Endothelial cell of umbilical vein (primary cell): ENCODE results near the gene TMEM14A. TPM values are rescaled to one million over a fixed set of nuclear protein-coding genes. Genes with fewer than 3 reads are reported as not detected.

Source experiments
- BruUV-seq: library from RNA; stranded (reverse); fragments of 400-500 nt; replicated peaks from 2 replicates; lab custom pipeline; 2021; lab: Mats Ljungman, UMichigan
- CTCF ChIA-PET: fragments of 300-600, 350-600 bp; sonication (Branson Sonifier 250); formaldehyde crosslinking; loops from one replicate; lab custom pipeline; 2021; ENCODE audit warnings: antibody characterized with exemption, inconsistent platforms; lab: Charles Lee
- POLR2A ChIA-PET: fragments of 300-600, 350-600 bp; sonication (Branson Sonifier 250); formaldehyde crosslinking; loops from one replicate; lab custom pipeline; 2021; ENCODE audit warnings: antibody characterized with exemption, inconsistent platforms; lab: Charles Lee
- DNase-seq: peaks from one replicate; pipeline ENCODE4 v3.0.0-alpha.2; 2011; ENCODE audit warnings: low read depth, low spot score
- FAIRE-seq: peaks from 2 replicates; lab custom pipeline; 2011; peaks lifted over from hg19 to GRCh38; lab: Jason Lieb, UNC
- H2AFZ ChIP-seq: 2 replicates; pipeline ENCODE4 v1.6.0; 2012; ENCODE audit warnings: low read depth, low read length, control low read depth, inconsistent platforms
- H3K27ac ChIP-seq: 2 replicates; pipeline ENCODE4 v1.5.1; 2011; ENCODE audit warnings: low read depth, mild to moderate bottlenecking, control low read depth, low read length, moderate library complexity; ENCODE audit not compliant: insufficient read depth
- H3K27me3 ChIP-seq, 2 experiments: 2 replicates each; pipeline versions ENCODE4 v1.6.0 to v1.6.1; 2011; ENCODE audit warnings: low read length in 2 of 2, mixed read lengths in 1 of 2; ENCODE audit not compliant: control insufficient read depth in 2 of 2, insufficient read depth in 2 of 2
- H3K36me3 ChIP-seq, 2 experiments: 2 replicates in 1 of 2; 3 replicates in 1 of 2; pipeline ENCODE4 v1.5.1; 2011; ENCODE audit warnings: low read length in 2 of 2, mild to moderate bottlenecking in 1 of 2, moderate library complexity in 1 of 2; ENCODE audit not compliant: control insufficient read depth in 2 of 2, insufficient read depth in 2 of 2; ENCODE audit errors: extremely low read depth in 1 of 2
- H3K4me1 ChIP-seq: 3 replicates; pipeline ENCODE4 v1.5.1; 2011; ENCODE audit warnings: mild to moderate bottlenecking, low read length; ENCODE audit not compliant: control insufficient read depth, insufficient read depth; ENCODE audit errors: extremely low read depth
- H3K4me2 ChIP-seq: 2 replicates; pipeline ENCODE4 v1.6.1; 2011; ENCODE audit warnings: low read length, control low read depth, mixed read lengths; ENCODE audit not compliant: insufficient read depth
- H3K4me3 ChIP-seq, 3 experiments: fragments of 200-600 bp in 1 of 3; sonication (generic), shearing (Covaris generic) in 1 of 3; replicated peaks in 1 of 3; 2 replicates each; pipeline ENCODE4 v1.5.1; 2011 to 2016; ENCODE audit warnings: control low read depth in 3 of 3, low read length in 3 of 3, mild to moderate bottlenecking in 2 of 3, inconsistent platforms in 1 of 3, low read depth in 1 of 3, moderate library complexity in 1 of 3; ENCODE audit not compliant: insufficient read depth in 1 of 3
- H3K79me2 ChIP-seq: 2 replicates; pipeline ENCODE4 v1.6.0; 2012; ENCODE audit warnings: low read length, inconsistent platforms; ENCODE audit not compliant: control insufficient read depth, insufficient read depth
- H3K9ac ChIP-seq: replicated peaks from 2 replicates; pipeline ENCODE3; 2011; ENCODE audit warnings: low read length, control low read depth; ENCODE audit not compliant: insufficient read depth; ENCODE audit errors: extremely low read depth
- H3K9me1 ChIP-seq: replicated peaks from 3 replicates; pipeline ENCODE4 v1.6.0; 2011; ENCODE audit warnings: mild to moderate bottlenecking, low read length; ENCODE audit not compliant: control insufficient read depth, insufficient read depth; ENCODE audit errors: extremely low read depth
- H3K9me3 ChIP-seq: replicated peaks from 2 replicates; pipeline ENCODE4 v1.5.1; 2012; ENCODE audit warnings: low read length, inconsistent platforms; ENCODE audit not compliant: control insufficient read depth, insufficient read depth
- H4K20me1 ChIP-seq: replicated peaks from 2 replicates; pipeline ENCODE3; 2011; ENCODE audit warnings: mild to moderate bottlenecking, low read length; ENCODE audit not compliant: control insufficient read depth, insufficient read depth; ENCODE audit errors: extremely low read depth
- CTCF ChIP-seq, 2 donors: IDR thresholded peaks; 1 replicate in 1 of 2; 2 replicates in 1 of 2; pipeline ENCODE4 v1.5.1; 2011; ENCODE audit warnings: low read length in 2 of 2, mild to moderate bottlenecking in 2 of 2, moderate library complexity in 2 of 2, control low read depth in 1 of 2, inconsistent platforms in 1 of 2, low read depth in 1 of 2; ENCODE audit not compliant: insufficient read depth in 1 of 2; ENCODE audit errors: extremely low read depth in 1 of 2
- EZH2 ChIP-seq: IDR thresholded peaks from 2 replicates; pipeline ENCODE4 v1.6.1; 2012; ENCODE audit warnings: borderline replicate concordance, low read depth, mild to moderate bottlenecking, moderate library complexity, low read length, inconsistent platforms; ENCODE audit not compliant: severe bottlenecking
- GATA2 ChIP-seq: IDR thresholded peaks from 2 replicates; pipeline ENCODE4 v1.7.0; 2011; ENCODE audit warnings: low read depth, mild to moderate bottlenecking, moderate library complexity, mixed read lengths, low read length; ENCODE audit not compliant: insufficient read length, insufficient read depth
- JUN ChIP-seq: IDR thresholded peaks from 2 replicates; pipeline ENCODE4 v1.6.1; 2011; ENCODE audit warnings: borderline replicate concordance, low read depth; ENCODE audit not compliant: insufficient read length, insufficient read depth
- MAX ChIP-seq: IDR thresholded peaks from 2 replicates; pipeline ENCODE4 v1.6.1; 2011; ENCODE audit not compliant: insufficient read depth, insufficient read length
- MYC ChIP-seq: IDR thresholded peaks from one replicate; pipeline ENCODE4 v1.6.1; 2011; ENCODE audit warnings: mild to moderate bottlenecking, low read depth, low read length
- POLR2A ChIP-seq: IDR thresholded peaks from 2 replicates; pipeline ENCODE4 v1.6.1; 2012; ENCODE audit warnings: low read depth, mild to moderate bottlenecking, control low read depth, low read length
- POLR2AphosphoS5 ChIP-seq: IDR thresholded peaks from 2 replicates; pipeline ENCODE4 v1.6.1; 2012; ENCODE audit warnings: low read depth, mild to moderate bottlenecking, control low read depth, low read length, moderate library complexity; ENCODE audit not compliant: insufficient read depth
- dilution Hi-C: fragments of 300-500 bp; cut with MboI; formaldehyde crosslinking; loops from one replicate; pipeline ENCODE4 v1.15.0; 2019; ENCODE audit warnings: low sequenced_read_pairs; ENCODE audit not compliant: extremely low pct_ligation_motif_present
- intact Hi-C: fragments of 100-400 bp; cut with micrococcal nuclease; formaldehyde crosslinking; loops from one replicate; pipeline ENCODE4 v1.10.0; 2022
- polyA plus RNA-seq, 4 experiments: library from polyadenylated mRNA; depleted of rRNA in 3 of 4; stranded (reverse) in 3 of 4; unstranded in 1 of 4; fragments of >200 nt; gene quantifications; 2 replicates each; pipeline versions ENCODE4 v1.2.1 to v1.2.3, GENCODE V29; 2011 to 2012; ENCODE audit warnings: missing spikeins in 1 of 4
- total RNA-seq: library from RNA; stranded (reverse); gene quantifications from 2 replicates; pipeline ENCODE4 v1.2.3, GENCODE V29; 2021

TMEM14A gene
- total and polyA plus RNA-seq, 2 donors (not counting 3 experiments of a cell fraction or from before 2014, with no cell fraction given) = 19.5 to 33.7 TPM

GRCh38 chr6:52734072-52734471, 63.2 kb downstream of the TMEM14A start:
- H3K27ac ChIP-seq = no peak overlapping the region
- BruUV-seq = no TSS peak
- no peaks in the 10 kb centered on the region for H3K9me3 ChIP-seq
- no peaks in the 10 kb centered on the region for H3K27me3 ChIP-seq
- no peaks in the 10 kb centered on the region for H3K9me1 ChIP-seq
- DNase-seq (no peak), FAIRE-seq (no peak)
- no peaks in the 10 kb centered on the region for H3K36me3 ChIP-seq
- H3K9ac ChIP-seq = no peak overlapping the region
- CTCF ChIA-PET = no interaction called here
- no peak overlapping the region for H3K4me3 ChIP-seq
- H3K4me2 ChIP-seq = no peak overlapping the region
- intact Hi-C loops = no loop called here
- no peaks in the 10 kb centered on the region for H3K79me2 ChIP-seq
- H3K4me1 ChIP-seq = no peaks in the 10 kb centered on the region
- TF ChIP-seq EZH2 (no peak), CTCF (IDR thresholded peaks at IDR 0.05; ENCODE audit: extremely low read depth in 1 of 2, insufficient read depth in 1 of 2, low read depth in 1 of 2, low read length in 2 of 2) (no peak), POLR2AphosphoS5 (no peak)
- POLR2A ChIA-PET = no interaction called here
- H2AFZ ChIP-seq = no peak overlapping the region
- no peaks in the 10 kb centered on the region for H4K20me1 ChIP-seq
- dilution Hi-C loops = no loop called here

GRCh38 chr6:52735071-52735470, 64.2 kb downstream of the TMEM14A start:
- no peaks in the 10 kb centered on the region for H3K27me3 ChIP-seq
- H3K9me1 ChIP-seq = no peaks in the 10 kb centered on the region
- H3K36me3 ChIP-seq = no peaks in the 10 kb centered on the region
- no peak overlapping the region for H3K4me2 ChIP-seq
- no peak overlapping the region for H3K27ac ChIP-seq
- H3K79me2 ChIP-seq = no peaks in the 10 kb centered on the region
- dilution Hi-C loops = no loop called here
- FAIRE-seq (no peak), DNase-seq (no peak)
- no peak overlapping the region for H3K4me3 ChIP-seq
- ChIA-PET CTCF (no interaction called here), POLR2A (no interaction called here)
- no TSS peak for BruUV-seq
- intact Hi-C loops = no loop called here
- no peak overlapping the region for H2AFZ ChIP-seq
- TF ChIP-seq JUN = no peak
- no peak for TF ChIP-seq POLR2A
- TF ChIP-seq MAX = no peak
- no peak for TF ChIP-seq GATA2
- TF ChIP-seq MYC = no peak
- TF ChIP-seq POLR2AphosphoS5 = no peak
- no peaks in the 10 kb centered on the region for H3K4me1 ChIP-seq
- H4K20me1 ChIP-seq = no peaks in the 10 kb centered on the region
- no peak overlapping the region for H3K9ac ChIP-seq
- H3K9me3 ChIP-seq = no peaks in the 10 kb centered on the region
